SJSA1 (cell line): ENCODE results near the gene GNL2. TPM values are rescaled to one million over a fixed set of nuclear protein-coding genes. Genes with fewer than 3 reads are reported as not detected.

ENCODE experiments used
- DNase-seq, 2 experiments: peaks; one replicate each; pipeline ENCODE4 v3.0.0-alpha.2; 2015 to 2020; ENCODE audit warnings: low spot score in 2 of 2, low read depth in 1 of 2
- H3K27ac ChIP-seq: fragments of 250-450 bp; sonication (Bioruptor Pico); 2 replicates; pipeline ENCODE4 v1.5.1; 2020; ENCODE audit warnings: mild to moderate bottlenecking, moderate library complexity
- H3K27me3 ChIP-seq: fragments of 250-450 bp; sonication (Bioruptor Pico); replicated peaks from 2 replicates; pipeline ENCODE4 v1.5.1; 2020; ENCODE audit warnings: mild to moderate bottlenecking, moderate library complexity
- H3K36me3 ChIP-seq: fragments of 250-450 bp; sonication (Bioruptor Pico); 2 replicates; pipeline ENCODE4 v1.5.1; 2020; ENCODE audit warnings: mild to moderate bottlenecking
- H3K4me1 ChIP-seq: fragments of 250-450 bp; sonication (Bioruptor Pico); replicated peaks from 2 replicates; pipeline ENCODE4 v1.6.1; 2021; ENCODE audit warnings: mild to moderate bottlenecking
- H3K4me3 ChIP-seq: fragments of 250-450 bp; sonication (Bioruptor Pico); 2 replicates; pipeline ENCODE4 v1.5.1; 2020; ENCODE audit warnings: mild to moderate bottlenecking
- H3K9me3 ChIP-seq: fragments of 250-450 bp; sonication (Bioruptor Pico); replicated peaks from 2 replicates; pipeline ENCODE4 v1.5.1; 2020; ENCODE audit warnings: mild to moderate bottlenecking
- total RNA-seq: library from RNA; depleted of rRNA; stranded (reverse); fragments of >200 nt; shearing (Covaris generic); gene quantifications from 2 replicates; pipeline ENCODE4 v1.2.3, GENCODE V29; 2014

GNL2 gene
- total RNA-seq, 1 experiment from 2014 or later: 69.5 TPM

DNA sequence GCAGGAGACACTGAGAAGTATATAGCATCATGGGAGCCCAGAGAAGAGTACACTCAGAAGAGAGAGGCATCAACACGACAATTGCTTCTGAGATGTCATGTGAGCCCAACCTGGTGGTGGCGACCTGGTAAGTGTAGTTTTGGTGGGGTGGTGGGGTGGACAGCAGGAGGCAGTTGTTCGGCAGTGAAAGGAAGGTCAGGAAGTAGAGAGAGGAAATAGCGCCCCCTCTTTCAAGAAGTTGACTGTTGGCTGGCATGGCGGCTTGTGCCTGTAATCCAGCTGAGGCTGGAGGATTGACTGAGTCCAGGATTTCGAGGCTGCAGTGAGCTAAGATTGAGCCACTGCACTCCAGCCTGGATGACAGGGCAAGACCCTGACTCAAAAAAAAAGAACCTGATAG lies 26.4 kb upstream of the GNL2 start:
- Histone ChIP-seq H3K9me3 (no peaks in the 10 kb centered on the region), H3K27me3 (peaks cover 65% of the 10 kb centered on the region), H3K4me3 (no peak overlapping the region), H3K4me1 (no peaks in the 10 kb centered on the region), H3K27ac (no peak overlapping the region), H3K36me3 (no peaks in the 10 kb centered on the region)
- DNase-seq: no peak

DNA sequence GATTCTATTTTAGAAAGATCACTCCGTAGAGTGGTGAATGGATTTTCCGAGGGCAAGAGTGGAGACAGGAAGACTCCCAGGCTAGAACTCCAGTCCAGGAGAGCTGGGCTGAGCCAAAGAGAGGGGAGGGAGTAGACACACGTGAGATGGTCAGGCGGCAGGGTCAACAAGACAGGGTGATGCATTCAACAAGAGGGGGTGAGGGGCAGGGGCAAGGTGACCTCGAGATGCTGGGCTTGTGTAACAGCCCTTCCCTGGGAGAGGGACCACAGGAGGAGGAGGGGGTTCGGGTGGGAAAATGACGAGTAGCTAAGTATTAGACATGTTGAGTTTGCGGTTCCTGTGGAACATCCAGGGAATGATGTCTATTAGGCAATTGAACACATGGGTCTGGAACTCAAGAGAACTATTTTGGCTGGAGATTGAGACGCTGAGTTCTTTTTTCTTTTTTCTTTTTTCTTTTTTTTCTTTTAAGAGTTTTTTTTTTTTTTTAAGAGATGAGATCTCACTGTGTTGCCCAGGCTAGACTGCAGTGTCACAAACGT lies 25.7 kb upstream of the GNL2 start:
- Histone ChIP-seq H3K4me3 (no peak overlapping the region), H3K27ac (no peak overlapping the region), H3K36me3 (no peaks in the 10 kb centered on the region), H3K4me1 (no peaks in the 10 kb centered on the region), H3K27me3 (peaks cover 67% of the 10 kb centered on the region), H3K9me3 (no peaks in the 10 kb centered on the region)
- DNase-seq: no peak

DNA sequence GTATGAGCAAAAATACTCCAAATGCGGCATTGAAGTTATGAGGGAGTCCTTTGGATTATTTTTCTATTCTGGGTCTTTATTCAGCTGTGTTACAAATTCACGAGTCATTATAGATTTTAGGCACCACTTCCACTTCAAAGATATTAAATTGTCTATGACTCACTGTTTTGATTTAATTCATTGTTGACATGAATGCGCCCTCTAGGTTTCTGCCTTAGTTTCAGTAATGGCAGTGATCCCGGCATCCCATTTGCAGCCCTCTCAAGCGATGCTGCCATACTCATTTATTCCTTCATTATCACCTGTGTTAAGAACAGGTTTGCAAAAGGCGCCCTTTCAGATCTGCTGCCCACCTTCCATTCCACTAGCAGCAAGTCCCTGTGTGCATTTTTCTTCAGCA lies 25.0 kb upstream of the GNL2 start:
- DNase-seq: no peak
- Histone ChIP-seq H3K27me3 (peaks cover 67% of the 10 kb centered on the region), H3K36me3 (no peaks in the 10 kb centered on the region), H3K9me3 (no peaks in the 10 kb centered on the region), H3K4me1 (no peaks in the 10 kb centered on the region), H3K27ac (no peak overlapping the region), H3K4me3 (no peak overlapping the region)

DNA sequence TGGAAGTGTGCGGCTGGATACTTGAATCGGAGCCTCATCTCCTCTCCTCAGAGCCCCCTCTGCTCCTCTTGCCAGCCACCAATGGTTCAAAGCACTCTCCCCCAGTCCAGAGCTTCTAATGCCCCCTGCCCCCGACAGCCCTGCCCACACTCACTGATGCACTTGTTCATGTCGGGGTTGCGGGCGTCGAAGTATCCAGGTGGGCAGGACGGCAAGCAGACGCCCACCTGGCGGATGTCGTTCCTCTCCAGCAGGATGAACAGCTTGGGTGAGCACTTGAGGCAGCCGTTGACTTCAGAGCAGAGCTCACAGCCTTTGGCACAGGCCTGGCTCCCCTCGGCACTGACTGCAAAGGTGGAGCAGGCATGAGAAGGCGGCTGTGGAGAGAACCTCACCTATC lies 20.6 kb upstream of the GNL2 start:
- Histone ChIP-seq H3K36me3 (no peaks in the 10 kb centered on the region), H3K4me1 (no peaks in the 10 kb centered on the region), H3K4me3 (no peak overlapping the region), H3K27me3 (peaks cover 84% of the 10 kb centered on the region), H3K9me3 (no peaks in the 10 kb centered on the region), H3K27ac (no peak overlapping the region)
- DNase-seq: no peak

DNA sequence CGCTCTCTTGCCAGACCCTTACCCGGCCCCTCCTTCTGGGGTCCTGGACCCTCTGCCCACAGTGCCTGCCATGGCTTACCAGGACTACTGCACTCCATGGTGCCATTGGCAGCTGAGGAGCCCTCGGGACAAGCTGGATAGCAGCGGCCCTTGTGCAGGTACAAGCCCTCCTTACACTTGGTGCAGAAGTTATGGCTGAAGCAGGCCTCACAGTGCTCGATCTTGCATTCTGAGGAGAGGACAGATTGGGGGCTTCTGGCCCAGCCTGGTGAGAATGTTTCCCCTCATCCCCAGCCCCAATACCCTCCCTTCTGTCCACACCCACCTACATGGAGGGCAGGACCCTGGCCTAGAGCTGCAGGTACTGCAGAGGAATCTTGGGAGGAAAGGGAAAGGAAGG lies 18.4 kb upstream of the GNL2 start:
- DNase-seq: no peak
- no peak overlapping the region for H3K27ac ChIP-seq
- H3K36me3 ChIP-seq: no peaks in the 10 kb centered on the region
- H3K4me1 ChIP-seq: no peaks in the 10 kb centered on the region
- H3K9me3 ChIP-seq: no peaks in the 10 kb centered on the region
- no peak overlapping the region for H3K4me3 ChIP-seq
- H3K27me3 ChIP-seq: peaks cover 83% of the 10 kb centered on the region

DNA sequence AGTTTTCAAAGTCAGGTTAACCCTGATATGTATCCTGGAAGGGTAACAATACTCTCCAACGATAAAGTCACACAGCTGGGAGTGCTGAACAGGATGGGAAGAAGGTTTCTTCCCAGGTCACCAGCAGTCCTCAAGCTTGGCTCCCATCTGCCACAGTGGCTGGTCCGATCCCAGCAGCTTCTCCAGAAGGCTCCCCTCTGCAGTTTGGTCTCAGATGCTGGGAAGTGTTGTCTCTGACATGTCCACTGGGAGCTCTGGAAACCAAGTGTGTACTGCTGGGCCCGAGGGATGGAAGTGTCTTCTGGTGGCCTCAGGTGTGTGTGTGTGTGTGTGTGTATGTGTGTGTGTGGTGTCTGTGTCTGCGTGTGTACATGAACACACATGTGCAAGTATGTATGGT lies 16.4 kb upstream of the GNL2 start:
- Histone ChIP-seq H3K4me3 (no peak overlapping the region), H3K27ac (no peak overlapping the region), H3K27me3 (peaks cover 79% of the 10 kb centered on the region), H3K9me3 (no peaks in the 10 kb centered on the region), H3K4me1 (no peaks in the 10 kb centered on the region), H3K36me3 (no peaks in the 10 kb centered on the region)
- DNase-seq: no peak

DNA sequence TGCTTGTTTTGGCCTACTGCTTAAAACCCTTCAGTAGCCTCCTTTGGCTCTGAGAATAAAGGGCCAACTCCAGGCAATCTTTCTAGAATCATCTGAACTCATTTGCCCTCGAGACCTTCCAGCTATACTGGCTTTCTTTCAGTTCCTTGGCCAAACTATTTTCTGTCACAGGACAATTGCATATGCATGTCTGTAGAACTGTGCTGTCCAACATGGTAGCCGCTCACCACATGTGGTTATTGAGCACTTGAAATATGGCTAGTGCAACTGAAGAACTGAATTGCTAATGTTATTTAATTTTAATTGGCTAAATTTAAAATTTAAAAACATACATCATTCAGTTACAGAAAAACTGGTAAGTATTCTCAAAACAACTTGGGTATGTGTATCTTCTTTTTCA lies 14.3 kb upstream of the GNL2 start:
- H3K9me3 ChIP-seq: no peaks in the 10 kb centered on the region
- H3K36me3 ChIP-seq: no peaks in the 10 kb centered on the region
- no peak overlapping the region for H3K27ac ChIP-seq
- no peak for DNase-seq
- peaks cover 69% of the 10 kb centered on the region for H3K27me3 ChIP-seq
- H3K4me3 ChIP-seq: no peak overlapping the region
- no peaks in the 10 kb centered on the region for H3K4me1 ChIP-seq

DNA sequence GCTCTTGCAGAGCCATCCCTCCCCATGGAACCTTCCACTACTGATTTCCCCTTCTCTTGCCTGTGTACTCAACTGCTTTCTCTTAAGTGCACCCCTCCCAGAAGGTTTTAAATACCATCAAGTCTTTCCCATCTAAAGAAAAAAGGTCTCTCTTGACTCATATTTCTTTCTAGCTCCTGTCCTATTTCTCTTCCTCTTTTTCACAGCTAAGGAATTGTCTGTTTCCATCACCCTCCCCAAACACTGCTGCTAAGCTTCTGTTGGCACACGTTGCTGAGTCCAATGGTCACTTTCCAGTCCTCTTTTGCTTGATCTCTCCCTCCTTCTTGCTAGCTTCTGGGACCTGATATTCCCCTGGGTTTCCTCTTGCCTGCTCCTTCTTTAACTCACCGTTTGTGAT lies 13.3 kb upstream of the GNL2 start:
- Histone ChIP-seq H3K27me3 (peaks cover 76% of the 10 kb centered on the region), H3K27ac (no peak overlapping the region), H3K4me3 (no peak overlapping the region), H3K4me1 (no peaks in the 10 kb centered on the region), H3K9me3 (no peaks in the 10 kb centered on the region), H3K36me3 (no peaks in the 10 kb centered on the region)
- DNase-seq: no peak

DNA sequence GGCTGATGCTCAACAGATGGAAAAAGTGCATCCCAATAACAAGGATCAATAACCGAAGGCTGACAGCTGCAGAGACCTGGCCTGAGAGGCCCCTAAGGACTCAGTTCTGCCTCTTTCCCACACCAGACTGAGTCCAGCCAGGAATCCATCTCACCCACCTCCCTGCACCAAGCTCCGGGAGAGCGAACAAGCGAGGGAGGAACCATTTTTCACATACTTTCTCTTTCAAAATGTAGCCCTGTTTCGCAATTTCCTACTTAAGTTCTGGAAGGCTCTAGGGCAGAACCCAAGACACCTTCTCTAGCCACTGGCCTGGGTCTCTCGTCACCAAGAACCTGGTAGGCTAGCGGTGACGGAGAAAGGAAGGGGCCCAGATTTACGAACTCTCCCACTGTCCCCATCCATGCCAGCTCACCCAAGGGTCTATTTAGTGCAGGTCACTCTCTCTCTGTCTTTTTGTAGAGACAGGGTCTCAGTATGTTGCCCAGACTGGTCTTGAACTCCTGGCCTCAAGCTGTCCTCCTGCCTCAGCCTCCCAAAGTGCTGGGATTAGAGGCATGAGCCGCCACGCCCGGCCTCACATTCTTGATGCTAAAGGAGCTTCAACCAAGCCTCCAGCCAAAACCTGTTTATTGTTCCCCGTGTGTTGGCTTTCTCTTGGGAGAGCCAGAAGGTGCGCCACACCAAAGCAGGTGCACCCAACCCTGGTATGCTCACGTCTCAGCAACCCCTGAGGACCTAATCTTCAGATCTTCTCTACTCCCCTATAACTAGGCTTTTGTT lies 10.9 kb upstream of the GNL2 start:
- Histone ChIP-seq H3K27me3 (peaks cover 80% of the 10 kb centered on the region), H3K27ac (no peak overlapping the region), H3K9me3 (no peaks in the 10 kb centered on the region), H3K4me3 (no peak overlapping the region), H3K36me3 (no peaks in the 10 kb centered on the region), H3K4me1 (no peaks in the 10 kb centered on the region)
- DNase-seq: no peak

DNA sequence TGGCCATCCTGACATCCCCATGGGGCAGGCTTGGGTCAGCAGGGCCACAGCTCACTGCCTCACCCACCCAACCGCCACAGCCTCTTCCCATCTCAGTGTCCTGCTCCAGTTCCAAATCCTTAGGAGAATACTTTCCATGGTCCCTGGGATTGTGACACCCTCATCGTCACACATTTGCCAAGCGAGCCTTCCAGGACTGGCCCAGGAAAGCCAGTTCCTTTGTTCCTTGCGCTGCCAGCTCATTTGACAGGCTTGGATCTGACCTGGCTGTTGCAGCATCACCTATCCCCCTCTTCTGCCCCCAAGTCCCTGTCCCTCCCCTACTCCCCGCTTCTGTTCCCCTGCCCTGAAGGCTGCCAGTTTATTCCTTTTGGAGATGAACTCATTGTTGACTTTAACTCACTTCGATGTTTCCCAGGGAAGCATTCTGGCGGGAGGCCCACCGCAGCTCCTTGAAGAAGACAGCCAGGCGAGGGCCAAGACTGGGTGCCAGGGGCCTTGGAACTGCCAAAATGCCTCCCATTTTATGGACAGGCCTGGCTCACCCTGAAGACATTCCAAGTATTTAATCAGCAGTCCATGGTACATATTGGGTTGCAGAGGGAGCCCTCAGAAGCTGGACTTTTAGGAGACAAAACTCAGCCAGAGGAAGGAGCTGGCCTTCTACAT lies 10.2 kb upstream of the GNL2 start:
- no peak for DNase-seq
- H3K4me1 ChIP-seq: no peaks in the 10 kb centered on the region
- H3K9me3 ChIP-seq: no peaks in the 10 kb centered on the region
- H3K4me3 ChIP-seq: no peak overlapping the region
- no peak overlapping the region for H3K27ac ChIP-seq
- peaks cover 78% of the 10 kb centered on the region for H3K27me3 ChIP-seq
- H3K36me3 ChIP-seq: no peaks in the 10 kb centered on the region

DNA sequence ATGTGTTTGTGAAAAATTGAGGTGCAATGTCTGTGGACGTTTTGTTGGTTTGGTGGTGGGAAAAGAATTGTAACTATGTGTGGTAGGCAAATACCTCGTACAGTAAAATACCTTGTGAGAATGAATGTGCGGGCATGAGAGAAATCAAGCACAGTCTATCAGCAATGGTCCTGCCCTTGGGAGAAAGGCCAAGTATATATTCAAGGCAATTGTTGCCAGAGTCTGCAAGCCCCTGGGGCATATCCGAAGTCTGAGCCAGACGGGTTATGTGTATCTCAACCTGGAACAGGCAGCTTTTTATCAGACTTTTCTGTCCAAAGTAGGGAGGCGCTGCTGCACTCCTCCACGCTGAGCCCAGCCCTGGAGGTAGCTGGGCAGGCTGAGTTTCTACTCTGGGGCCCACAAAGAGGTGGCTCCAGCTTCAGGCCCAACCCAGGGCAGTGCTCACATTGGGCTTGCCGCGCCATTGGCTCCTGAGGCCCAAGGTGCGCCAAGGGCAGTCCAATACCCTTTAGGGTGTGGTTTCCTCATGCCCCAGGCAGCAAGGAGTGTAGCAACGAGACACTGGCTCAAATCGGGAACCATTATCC lies 9.4 kb upstream of the GNL2 start:
- Histone ChIP-seq H3K9me3 (no peaks in the 10 kb centered on the region), H3K27me3 (peaks cover 75% of the 10 kb centered on the region), H3K27ac (no peak overlapping the region), H3K36me3 (no peaks in the 10 kb centered on the region), H3K4me3 (no peak overlapping the region), H3K4me1 (no peaks in the 10 kb centered on the region)
- DNase-seq: no peak

DNA sequence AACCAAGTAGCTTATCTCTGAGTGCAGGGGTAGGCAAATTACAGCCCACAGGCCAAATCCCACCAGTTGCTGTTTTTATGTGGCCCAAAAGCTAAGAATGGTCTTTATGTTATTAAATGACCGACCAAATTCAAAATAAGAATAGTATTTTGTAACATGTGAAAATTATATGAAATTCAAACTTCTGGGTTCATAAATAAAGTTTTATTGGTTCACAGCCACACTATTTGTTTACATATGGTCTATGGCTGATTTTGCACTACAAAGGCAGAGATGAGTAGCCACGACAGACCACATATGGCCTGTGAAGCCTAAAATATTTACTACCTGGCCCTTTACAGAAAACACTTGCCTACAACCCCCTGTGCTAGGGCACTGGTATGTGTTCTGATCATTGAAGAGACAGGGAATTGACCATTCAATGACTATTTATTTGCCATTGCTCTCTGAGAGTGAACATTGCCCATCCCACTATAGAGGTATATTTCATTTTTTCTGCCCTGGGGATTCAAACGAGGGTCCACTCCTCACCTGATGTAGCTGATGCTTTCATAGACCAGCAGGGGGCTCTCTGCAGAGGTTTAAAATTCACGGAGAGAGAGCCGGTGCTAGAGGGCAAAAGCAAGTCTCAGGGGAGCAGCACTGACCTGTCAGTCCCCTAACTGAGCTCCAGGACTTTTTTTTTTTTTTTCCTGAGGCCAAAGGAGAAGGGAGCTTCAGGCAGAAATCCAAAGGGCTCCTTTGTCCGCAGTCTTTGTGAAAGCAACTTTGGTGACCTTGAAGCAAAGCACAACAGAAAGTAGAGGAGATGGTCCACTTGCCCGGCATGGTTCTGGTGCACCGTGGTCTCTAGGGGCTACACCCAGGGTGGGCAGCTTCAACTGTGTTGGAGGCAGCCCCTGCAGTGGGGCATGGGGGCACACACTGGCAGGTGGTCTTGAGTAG lies 7.3 kb upstream of the GNL2 start:
- no peaks in the 10 kb centered on the region for H3K4me1 ChIP-seq
- peak in 1 of 2 experiments; percentile 28 for DNase-seq
- H3K27me3 ChIP-seq: peaks cover 57% of the 10 kb centered on the region
- H3K27ac ChIP-seq: no peak overlapping the region
- no peaks in the 10 kb centered on the region for H3K36me3 ChIP-seq
- no peaks in the 10 kb centered on the region for H3K9me3 ChIP-seq
- H3K4me3 ChIP-seq: no peak overlapping the region

DNA sequence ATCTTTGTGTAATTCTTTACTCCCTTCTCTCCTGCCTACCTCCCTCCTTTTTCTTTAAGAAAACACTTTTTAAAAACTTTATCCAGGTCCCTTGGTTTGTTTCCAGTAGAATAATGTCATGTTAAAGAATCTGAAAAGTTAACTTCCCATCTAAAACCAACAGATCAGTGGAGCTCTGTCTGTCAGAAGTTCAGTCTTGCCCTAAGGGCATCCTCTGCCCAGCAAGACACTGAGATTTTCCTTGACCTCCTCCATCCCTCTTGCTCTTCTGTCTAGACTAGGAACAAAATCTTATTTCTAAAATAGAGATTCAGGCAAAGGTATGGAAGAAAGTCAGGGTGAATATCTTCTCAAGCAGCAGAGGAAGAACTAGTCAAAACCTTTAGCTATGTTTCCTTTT lies 5.7 kb upstream of the GNL2 start:
- no peak overlapping the region for H3K4me3 ChIP-seq
- no peaks in the 10 kb centered on the region for H3K36me3 ChIP-seq
- H3K9me3 ChIP-seq: no peaks in the 10 kb centered on the region
- no peak overlapping the region for H3K27ac ChIP-seq
- no peaks in the 10 kb centered on the region; the same call in 1 of the 2 replicates for H3K4me1 ChIP-seq
- H3K27me3 ChIP-seq: peaks cover 48% of the 10 kb centered on the region
- no peak for DNase-seq
